HFF-Myc (cell line): ENCODE data around the gene CASTOR1.

Source experiments
- DNase-seq: peaks from one replicate; pipeline ENCODE4 v3.0.0-alpha.2; 2011; ENCODE audit warnings: low read depth; ENCODE audit errors: extremely low read depth
- H3K4me3 ChIP-seq: replicated peaks from 2 replicates; pipeline ENCODE4 v1.5.1; 2011; ENCODE audit warnings: low read depth, mild to moderate bottlenecking, control low read depth, low read length
- CTCF ChIP-seq: IDR thresholded peaks from 2 replicates; pipeline ENCODE4 v1.5.1; 2012; ENCODE audit warnings: mild to moderate bottlenecking, low read depth, low read length, control low read depth; ENCODE audit errors: missing control alignments

Gene CASTOR1

GRCh38 chr22:30260276-30260675 lies 29.0 kb downstream of the CASTOR1 start:
- no peak overlapping the region for H3K4me3 ChIP-seq
- TF ChIP-seq CTCF, result no peak
- no peak for DNase-seq

DNA sequence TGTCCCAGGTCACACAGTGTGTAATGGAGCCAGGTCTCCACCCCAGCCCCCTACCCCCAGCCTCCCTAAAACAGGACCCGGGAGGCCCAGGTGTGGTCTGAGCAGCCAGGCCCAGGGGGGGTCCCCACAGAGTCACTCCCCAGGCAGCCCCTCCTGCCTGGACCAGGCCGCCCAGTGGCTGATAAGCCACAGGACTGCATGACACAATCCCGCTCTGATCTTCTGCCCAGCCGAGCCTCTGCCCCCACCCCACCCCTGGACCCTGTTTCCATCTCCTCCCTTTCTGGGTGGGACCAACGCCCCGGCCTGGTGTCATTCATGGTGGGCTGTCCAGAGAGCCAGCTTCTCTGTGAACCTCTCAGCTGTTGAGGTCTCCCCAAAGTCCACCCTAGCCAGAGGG lies 35.0 kb downstream of the CASTOR1 start:
- no peak overlapping the region for H3K4me3 ChIP-seq
- no peak for TF ChIP-seq CTCF
- DNase-seq, result no peak

DNA sequence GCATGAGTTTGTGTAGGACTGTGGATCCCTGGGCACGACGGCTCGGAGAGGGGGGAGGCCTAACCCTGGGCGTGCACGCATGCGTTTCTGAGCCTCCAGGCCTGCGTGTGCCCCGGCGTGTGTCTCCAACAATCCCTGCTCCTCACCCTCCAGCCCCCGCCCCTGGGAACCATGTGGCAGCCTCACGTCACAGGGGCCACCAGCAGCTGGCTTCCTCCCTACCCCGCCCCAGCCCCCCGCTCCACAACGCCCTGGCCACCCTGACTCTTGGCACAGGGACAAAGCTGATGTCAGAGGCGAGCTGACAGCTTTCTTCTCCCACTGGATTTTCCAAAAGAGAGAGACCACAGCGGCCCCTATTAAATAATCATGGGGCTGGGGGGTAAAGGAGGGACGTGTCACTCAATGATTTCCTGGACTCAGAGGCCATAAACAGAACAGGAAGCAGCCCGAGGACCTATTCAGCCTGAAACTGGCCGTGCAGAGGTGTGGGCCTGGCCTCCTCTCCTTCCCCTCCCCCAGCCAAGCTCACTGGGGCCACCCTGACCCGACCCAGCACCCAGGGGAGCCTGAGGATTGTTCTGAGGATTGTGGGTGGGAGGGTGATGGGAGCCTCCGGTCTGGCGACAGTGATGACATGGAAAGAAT lies 36.0 kb downstream of the CASTOR1 start:
- DNase-seq, result no peak
- H3K4me3 ChIP-seq, result no peak overlapping the region
- TF ChIP-seq CTCF, result no peak

- no peak overlapping the region for H3K4me3 ChIP-seq
- no peak for DNase-seq
- no peak for TF ChIP-seq CTCF
Observed at GRCh38 chr22:30252411-30253204, 36.7 kb downstream of the CASTOR1 start.

DNA sequence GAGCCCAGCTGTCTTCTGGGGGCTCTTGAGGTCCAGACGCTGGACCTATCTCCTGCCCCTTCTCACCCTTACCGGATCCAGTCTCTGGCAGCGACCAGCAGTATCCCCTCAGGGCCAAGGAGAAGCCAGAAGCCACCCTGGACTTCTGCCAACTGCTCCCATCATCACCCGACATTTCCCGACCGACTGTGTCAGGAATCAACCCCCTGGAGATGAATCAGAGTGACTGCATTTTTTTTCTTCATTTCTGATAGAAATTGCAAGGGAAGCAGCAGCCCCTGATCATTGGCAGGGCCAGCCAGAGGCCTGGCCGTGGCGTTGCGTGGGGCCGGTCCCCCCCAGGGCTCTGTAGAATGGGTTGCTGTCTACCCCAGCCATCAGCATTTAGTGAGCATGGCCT lies 37.6 kb downstream of the CASTOR1 start:
- no peak for DNase-seq

GRCh38 chr22:30250661-30251267 lies 38.5 kb downstream of the CASTOR1 start:
- TF ChIP-seq CTCF, result no peak
- no peak for DNase-seq
- no peak overlapping the region for H3K4me3 ChIP-seq

More for the DNA sequence above, 37.6 kb downstream of the CASTOR1 start:
- no peak for TF ChIP-seq CTCF
- H3K4me3 ChIP-seq, result no peak overlapping the region
